HS-27A (cell line): ENCODE data around the gene KCNMA1.

Experiments
- DNase-seq: peaks from one replicate; pipeline ENCODE4 v3.0.0-alpha.2; 2012; ENCODE audit warnings: low read depth, missing footprints

KCNMA1 gene

DNA sequence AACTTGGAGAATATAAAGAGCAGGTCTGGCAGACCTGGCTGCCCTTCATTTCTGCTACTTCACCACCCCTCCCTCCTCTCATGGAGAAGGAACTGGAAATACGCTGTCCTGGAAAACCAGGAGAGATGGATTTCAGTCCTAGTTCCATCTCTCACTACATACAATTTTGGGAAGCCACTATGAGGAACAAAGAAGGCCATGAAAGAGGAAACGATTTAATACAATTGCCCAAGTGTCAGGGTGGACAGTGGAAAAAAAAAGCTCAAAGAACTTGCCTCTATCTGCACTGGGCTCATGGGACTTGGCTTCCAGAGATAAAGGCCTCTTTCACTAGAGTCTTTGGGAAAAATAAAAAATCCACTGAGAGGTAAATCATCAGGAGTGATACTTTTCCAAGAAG, 561.7 kb downstream of the KCNMA1 start:
- DNase-seq, result no peak

DNA sequence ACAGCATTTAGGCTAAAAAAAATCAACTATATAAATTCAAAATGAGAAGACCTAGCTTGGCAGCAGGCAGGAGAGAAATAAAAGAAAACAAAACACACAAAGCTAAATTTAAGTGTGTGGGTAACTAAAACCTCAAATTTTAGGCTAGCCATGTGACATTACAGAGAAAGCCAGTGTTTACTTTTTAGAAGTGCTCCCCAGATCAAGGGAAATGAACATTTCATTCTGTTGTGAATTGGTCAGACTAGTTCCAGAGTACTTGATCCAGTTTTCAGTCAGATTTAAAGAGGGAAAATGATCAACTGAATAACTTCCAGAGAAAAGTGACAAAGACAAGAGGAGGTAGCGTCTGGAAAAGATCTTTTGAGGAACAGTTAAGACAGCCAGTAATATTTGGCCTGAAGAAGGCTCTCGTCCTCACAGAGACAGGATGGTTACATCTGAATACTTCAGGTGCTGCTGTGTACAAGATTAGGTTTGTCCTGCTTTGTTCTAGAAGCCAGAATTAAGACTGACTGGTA, 563.4 kb downstream of the KCNMA1 start:
- DNase-seq, result no peak

DNA sequence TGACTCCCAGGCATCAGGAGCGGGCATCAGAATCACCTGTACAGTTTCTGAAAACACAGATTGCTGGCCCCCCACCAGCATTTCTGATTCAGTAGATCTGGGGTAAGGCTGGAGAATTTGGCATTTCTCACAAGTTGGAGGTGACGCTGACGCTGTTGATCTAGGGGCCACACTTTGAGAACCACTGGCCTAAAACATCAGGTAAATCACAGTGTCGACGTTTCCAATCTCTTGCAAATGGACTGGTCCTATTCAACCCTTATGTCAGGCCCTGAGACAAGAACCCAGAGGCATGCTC, 564.0 kb downstream of the KCNMA1 start:
- no peak for DNase-seq

DNA sequence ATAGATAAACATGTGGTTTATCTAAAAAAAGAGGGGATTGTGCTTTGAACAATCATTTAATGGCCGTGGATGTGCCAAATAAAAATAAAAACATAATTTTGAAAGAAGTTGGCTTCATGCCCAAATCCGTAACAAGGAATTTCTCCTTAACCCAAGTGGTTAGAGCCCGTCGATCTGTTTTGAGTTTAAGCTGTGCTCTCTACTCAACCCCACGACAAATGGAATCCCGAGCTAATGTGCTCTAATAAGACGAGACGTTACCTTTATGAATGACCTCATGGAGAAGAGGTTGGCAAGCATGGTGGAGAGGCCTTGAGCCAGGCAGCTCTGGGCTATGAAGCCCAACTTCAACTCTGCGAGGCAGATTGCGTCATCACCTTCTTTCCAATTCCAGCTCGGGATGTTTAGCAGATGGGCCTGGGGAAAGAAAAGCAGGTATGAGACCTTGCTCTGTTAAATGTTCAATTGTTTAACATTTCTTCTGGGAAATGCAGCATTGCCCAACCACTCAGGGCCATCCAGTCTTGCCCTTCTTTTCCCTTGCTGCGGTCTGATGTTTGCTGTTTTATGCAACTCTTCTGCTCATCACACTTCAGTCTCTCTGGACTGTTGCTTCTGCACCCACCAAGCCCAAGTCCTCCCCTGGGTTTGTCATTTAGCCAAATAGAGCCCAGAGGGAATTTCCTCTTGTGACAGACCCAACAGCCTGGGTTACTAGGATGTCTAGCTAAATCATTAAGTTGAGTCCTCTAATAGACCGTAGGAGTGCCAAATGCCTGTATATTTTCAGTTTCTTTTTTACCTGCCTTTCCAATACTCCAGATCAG, 564.6 kb downstream of the KCNMA1 start:
- no peak for DNase-seq

DNA sequence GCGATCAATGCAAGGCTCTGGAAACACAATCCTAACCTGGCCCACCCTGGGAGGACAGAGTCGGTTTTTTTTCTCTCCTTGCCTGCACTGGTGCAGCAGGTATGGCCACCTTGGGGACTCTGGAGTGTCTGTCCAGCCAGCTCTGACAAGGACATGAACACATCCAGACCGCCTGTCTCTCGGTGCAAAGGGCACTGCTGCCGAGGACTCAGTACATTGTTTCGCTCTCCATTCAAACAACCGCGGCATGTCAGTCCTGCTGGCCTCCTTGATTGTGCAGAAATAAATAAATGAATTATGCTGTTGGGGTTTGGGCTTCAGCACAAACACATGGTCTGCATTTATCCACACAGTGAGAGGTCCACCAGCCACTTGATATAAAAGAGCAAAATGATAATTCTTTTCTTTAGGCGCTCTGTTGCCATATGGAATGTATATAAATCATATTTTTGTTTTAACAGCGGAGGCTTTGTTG, 565.2 kb downstream of the KCNMA1 start:
- no peak for DNase-seq

DNA sequence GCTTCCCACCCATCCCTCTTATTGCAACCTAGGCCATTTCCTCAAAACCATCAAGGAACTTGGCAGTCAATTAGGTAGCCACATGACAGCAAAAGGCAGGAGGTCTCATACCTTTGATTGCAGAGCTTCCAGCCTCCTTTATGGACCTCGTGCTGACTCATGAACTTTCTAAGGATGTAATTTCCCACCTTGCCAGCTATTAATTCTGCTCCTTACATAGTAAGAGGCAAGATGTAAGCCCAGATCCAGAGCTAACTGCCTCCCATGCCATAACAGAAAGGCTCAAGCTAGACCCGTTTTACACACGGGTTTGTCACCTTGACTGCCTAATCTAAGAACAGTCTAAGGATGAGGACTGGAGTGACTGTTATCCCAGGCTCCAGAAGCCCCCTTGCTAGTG, 565.7 kb downstream of the KCNMA1 start:
- DNase-seq, result no peak

DNA sequence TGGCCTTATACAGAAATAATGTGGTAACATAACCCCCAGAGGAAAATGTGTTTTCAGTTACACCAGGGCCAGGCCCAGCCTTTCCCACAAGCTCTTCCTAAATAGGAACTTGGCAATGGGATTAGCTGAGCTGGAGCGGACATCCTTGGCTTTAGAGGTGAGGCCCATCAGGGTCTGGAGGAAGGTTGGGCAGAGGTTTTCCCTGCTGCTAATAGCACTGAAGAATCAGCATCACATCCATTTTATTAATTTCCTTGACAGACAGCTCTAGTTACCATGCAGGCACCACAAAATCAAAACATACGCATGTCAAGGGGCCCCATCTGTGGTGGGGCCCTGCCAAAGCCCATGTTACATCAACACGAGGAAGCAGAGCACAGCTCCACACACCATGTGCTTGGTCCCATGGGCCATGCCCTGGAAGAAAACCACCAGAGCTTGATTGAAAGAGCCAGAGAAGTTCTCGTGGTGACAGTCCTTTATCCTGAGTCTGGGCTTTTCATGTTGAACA, 566.6 kb downstream of the KCNMA1 start:
- no peak for DNase-seq

DNA sequence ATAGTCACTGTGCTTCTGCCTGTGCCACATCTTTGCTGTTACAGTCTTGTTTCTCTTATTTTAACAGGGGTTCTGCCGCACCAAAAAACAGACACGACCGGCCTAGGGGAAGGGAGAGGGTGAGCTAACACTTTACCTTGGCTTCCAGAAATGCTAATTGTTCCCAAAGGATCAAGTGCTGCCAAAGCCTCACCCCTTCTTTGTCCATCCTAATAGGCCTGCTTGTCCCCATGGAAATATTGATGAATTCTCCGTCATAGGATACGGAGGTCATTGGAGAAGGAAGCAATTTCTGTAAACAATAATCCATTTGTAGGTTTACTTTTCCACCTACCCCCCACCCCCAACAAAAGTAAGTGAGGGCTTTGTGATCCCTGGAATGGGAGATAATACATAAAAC, 567.3 kb downstream of the KCNMA1 start:
- DNase-seq, result no peak

DNA sequence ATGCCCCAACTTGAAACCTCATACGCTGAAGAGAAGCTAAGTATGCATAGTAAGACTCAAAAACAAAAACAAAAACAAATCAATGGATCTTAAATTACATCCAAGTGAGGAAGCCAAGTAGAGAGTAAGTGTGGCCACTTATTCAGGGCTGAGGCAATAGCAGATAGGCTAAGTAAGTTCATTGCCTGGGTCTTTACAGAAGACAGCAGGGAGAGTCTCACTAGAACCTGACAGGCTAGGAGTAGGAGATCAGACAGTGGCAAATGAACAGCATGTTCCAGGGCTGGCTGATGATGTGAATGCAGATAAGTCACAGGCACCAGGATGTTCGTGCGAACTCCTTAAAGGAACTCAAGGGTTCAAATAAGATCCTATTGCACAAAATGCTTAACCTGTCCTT, 568.6 kb downstream of the KCNMA1 start:
- no peak for DNase-seq

DNA sequence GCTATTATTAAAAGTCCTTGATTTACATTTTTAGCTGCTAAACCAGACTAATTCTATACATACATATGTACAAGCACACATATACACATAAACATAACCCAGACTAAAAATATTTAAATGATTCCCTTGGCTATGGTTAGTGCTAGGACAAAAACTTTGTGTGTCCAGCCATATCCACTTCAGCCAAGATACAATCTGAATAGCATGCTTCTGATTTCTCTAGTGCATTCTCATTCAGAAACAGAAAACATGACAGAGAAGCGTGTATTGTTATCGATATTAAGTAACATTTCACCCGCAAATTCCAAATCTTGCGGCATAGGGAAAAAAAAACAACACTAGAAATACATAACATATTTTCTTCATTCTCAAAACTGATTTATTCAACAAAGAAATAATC, 569.3 kb downstream of the KCNMA1 start:
- no peak for DNase-seq

DNA sequence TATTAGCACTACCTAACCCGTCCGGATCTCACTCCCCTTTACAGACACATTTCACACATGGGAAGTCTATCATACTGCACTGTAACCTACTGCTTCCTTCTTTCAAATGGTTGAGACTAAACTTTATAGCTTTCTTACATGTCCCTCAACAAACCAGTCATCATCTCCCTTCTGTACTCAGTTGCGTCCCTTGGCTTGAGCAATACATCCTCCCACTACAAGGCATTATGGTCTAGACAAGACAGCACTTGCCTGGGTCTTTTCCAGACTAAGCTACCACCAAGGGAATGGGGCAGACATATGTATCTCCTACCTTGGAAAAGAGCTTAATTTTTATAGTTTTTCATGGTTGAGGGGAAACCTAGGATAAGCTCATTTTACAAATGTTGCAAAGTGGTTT, 575.2 kb downstream of the KCNMA1 start:
- DNase-seq, result no peak

DNA sequence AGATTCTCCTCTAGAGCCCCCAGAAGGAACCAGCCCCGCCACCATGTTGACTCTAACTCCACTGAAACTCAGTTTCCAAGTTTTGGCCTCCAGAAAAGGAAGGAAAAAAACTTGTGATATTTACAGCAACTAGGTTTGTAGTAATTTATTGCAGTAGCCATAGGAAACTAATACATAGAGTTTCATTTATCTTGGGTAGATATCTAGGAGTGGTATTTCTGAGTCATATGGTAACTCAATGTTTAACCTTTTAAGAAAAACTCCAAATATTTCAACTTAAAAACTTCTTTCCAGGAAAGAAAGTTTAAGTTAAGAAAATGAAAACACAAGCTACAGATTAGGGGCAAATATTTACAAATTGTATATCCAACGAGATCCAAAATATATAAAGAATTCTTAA, 576.7 kb downstream of the KCNMA1 start:
- no peak for DNase-seq

DNA sequence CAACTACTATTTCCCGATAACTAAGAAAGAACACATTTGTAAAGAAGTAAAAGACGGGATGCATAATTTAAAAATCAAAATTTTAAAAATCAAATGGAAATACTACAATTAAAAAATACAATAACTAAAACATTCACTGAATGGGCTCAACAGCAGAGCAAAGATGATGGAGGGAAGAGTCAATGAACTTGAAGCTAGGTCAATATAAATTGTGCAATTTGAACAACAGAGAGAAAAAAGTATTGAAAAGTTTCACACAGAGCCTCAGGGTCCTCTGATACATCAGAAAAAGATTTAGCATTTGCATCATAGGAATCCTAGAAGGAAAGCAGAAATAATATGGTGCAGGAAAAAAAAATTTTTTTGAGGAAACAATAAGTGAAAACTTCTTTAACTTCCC, 581.0 kb downstream of the KCNMA1 start:
- no peak for DNase-seq

DNA sequence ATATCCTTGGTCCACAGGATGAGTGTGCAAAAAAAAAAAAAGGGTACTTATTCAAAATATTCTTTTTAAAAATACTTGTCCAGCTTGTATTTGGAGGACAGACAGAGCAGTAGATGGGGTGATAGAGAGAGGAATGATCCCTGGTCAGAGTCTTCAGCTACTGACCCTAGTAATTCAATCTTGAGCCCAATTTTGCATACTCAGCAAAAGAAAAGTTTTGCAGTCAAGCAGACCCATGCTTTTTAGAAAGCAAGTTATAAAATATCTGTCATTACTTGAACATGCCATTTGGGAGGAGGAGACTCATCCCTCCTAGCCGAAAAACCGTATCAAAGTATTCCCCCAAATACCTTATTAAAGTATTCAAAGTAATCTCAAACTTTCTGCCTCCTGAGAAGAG, 585.0 kb downstream of the KCNMA1 start:
- DNase-seq, result no peak

DNA sequence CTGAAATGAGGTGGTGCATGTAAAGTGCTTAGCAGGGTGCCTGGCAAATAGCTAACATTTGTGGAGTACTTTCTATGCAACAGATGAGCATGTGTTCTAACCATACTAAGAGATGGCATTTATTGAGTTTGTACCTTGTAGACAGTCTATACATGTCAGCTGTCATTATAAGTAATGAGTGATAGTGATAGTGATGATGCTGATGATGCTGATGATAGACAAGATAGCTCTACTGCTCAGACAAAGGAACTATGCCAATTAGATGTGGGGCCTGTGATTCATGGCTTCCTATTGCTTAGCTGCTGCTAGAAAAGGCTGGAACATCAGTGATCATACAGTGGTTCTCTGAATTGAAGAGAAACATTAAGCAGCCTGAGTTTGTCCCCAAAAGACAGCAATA, 585.8 kb downstream of the KCNMA1 start:
- DNase-seq, result no peak

DNA sequence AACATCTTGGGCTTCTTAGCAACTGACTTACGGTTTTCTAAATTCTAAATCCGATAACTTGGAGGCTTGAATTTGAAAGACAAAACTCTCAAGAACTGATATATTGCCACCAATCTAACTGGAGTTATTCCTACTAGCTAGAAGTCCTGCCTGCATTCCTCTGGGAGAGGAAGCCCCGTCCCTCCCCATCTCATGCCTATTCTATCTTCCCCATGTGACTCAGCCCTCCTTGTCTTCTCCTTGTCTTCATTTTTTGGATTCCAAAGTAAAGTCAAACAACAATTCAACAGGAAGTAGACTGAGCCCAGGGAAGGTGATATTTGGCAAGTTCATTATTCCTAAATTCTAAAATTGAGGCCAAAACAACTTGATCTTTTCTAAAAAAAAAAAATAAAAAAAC, 587.7 kb downstream of the KCNMA1 start:
- peak; percentile 26 for DNase-seq

DNA sequence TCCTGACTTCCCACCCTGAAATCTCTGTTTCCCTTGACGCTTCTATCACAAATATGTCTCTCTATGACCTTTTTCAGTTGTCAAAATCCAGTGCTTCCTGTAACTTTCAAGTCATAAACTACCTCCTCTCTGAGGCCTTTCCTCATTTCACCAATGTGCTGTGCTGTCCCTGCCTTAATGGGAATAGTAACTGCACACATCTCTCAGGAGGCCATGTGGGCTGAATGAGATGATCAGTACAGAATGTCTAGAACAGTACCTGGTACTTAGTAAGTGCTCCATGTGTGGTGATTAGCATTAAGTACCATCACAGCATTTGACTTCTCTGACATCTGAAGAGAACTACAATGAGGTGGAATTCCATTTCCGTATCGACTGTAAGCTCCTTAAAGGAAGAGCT, 588.5 kb downstream of the KCNMA1 start:
- DNase-seq, result no peak

DNA sequence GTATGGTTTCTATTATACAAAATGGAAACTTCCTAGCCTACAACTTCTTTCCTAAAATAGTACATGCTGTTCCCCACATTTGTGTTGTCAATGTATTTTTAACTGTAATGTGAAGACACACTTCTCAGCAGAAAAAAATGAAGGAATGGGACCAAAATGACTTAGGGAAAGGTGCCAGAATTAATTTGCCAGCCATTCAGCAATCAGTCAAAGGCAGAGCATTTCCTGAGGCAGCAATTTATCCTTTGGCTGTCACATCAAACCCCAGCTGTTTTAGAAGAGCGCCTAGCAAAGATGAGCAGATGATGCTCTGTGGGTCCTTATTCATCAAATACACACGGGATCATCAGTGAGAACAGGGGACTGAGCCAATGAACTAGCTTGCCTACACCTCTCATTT, 592.5 kb downstream of the KCNMA1 start:
- DNase-seq, result no peak

DNA sequence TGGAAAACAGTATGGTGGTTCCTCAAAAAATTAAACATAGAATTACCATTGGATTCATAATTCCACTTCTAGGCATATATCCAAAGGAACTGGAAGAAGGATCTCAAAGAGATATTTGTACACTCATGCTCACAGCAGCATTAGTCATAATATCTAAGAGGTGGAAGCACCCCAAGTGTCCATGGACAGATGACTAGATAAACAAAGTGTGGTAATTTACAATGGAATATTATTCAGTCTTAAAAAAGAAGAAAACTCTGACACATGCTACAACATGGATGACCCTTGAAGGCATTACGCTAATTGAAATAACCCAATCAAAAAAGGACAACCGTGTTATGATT, 594.2 kb downstream of the KCNMA1 start:
- DNase-seq, result no peak

DNA sequence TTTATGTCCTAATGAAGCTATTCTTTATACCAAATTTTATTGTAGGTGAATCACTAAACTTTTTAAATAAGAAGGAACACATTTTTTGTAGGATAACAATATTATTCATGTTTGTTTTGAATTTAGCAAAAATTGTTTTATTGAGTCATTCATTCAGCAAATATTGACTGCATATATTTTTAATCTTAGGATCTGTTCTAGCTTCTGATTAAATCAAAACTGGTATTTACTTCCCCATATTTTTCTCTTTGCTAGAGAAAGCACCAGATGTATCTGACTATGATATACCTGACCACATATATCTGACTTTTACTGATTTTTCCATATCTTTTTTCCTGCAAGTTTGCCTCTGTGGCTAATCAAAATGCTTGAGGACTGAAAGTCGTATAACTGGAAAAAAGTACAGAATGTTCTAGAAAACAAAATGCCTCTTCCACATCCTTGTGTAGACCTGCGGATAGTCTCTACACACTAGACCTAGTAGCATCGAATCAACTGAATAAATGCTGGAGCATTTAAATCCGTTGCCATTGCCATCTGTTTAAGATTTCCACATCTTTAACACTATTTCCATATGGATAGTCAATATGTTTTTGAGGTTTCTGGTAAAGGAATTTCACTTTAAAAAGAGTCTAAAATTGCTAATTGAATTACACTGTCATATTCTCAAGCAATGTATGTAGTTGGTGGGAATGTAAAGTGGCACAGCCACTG, 594.7 kb downstream of the KCNMA1 start:
- DNase-seq, result no peak

DNA sequence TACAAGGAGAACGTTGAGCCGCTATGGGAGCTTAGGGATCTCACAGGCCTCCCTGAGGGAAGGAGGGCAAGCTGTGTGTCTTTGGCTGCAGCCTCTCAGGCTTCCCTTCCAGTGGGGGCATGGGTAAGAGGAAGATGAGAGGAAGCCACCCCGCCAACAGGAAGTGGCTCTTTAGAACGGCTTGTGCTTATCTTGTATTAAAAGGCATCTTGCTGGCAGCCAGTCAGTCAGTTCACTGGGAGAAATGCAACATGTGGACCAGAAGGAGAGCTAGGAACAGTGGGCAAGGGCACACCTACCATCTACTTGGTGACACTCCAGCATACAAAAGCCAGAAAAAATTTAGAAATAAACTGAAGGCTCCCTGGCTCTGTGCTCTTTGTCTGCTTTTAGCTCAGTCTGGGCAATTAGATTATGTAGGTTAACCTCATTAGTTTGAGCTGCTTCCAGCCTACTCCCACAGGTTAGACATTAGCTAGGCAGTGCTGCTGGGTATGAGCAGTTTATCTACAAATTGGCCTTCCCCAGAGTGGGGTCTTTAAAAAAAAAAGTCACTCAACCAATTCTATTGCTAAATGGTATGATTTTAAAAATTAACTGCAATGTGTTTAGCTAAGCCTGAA, 595.9 kb downstream of the KCNMA1 start:
- no peak for DNase-seq

DNA sequence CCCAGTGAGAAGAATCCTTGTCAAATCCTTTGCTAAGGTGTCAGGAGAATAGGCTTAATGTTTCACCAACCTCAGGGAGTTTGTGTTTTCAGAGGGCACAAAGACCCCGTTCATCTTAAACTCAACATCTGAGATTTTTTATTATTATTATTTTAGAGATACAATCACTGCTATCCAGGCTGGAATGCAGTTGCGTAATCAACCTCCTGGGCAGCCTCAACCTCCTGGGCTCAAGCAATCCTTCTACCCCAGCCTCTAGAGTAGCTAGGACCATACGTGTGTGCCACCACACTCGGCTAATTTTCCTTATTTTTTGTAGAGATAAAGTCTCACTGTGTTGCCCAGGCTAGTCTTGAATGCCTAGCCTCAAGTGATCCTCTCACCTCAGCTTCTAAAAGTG, 599.2 kb downstream of the KCNMA1 start:
- DNase-seq, result no peak
